NCI-H1048 (cell line): ENCODE results near the gene UBE2QL1.

ENCODE experiments used
- DNase-seq: peaks from one replicate; lab custom pipeline; 2025; lab: John Stamatoyannopoulos, UW

UBE2QL1 gene

GRCh38 chr5:6430418-6431028 is 18.1 kb upstream of the UBE2QL1 start:
- DNase-seq: no peak

DNA sequence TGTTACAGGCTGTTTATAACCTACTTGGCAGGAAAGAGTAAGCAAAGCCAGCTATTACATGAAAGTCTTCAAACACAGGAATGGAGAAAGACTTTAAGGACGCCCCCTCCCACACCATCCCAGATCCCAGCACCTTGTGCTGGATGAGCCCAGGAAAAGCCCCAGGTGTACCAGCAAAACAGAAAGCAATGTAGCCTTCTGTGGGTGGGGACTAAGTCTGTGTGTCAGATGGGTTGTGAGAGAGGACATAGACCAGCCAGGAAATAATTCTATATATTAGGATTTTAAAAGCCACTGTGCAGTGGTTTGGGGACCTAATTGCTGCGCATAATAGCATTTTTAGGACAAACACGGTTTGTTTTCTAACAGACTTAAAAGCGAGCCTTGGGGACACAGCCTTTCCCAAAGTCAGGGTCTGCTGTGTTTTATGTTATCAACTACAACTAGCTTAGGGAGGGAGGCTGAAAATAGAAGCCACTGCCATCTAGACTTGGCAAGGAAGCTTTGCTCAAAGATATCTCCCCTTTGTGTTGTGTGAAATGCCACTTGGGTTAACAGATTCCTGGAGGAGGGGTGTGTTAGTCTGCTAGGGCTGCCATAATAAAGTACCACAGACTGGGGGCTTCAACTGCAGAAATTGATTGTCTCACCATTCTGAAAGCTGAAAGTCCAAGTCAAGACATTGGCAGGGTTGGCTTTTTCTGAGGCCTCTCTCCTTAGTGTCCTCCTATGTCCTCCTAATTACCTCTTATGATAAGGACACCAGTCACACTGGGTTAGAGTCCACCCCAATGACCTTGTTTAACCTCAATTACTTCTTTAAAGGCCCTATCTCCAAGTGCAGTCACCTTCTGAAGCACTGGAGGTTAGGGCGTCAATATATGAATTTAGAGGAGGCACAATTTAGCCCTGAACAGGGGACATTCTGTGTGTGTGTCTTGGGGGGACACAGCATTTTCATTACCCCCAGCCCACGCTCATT is 17.2 kb upstream of the UBE2QL1 start:
- no peak for DNase-seq

DNA sequence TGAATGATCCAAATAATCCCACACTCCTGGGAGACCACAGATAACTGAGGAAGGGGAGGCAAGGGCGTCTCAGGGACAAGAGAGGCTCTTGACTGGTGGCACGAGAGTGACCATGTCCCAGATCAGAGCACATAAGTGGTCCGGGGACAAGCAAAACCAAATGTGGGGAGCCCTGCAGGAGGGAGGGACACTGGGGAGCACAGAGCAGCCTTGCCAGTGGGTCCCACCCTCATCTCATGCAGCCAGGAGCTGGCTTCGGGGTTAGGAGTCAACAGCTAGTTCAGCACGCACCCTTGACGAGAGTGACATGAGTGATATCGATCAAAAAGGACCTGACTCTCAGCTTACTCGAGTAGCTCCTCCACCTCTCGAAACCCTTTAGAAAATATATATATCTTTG is 16.5 kb upstream of the UBE2QL1 start:
- no peak for DNase-seq

- DNase-seq: no peak
Measured at GRCh38 chr5:6434731-6435130, 13.9 kb upstream of the UBE2QL1 start.

- DNase-seq: no peak
Measured at GRCh38 chr5:6435356-6435755, 13.3 kb upstream of the UBE2QL1 start.

DNA sequence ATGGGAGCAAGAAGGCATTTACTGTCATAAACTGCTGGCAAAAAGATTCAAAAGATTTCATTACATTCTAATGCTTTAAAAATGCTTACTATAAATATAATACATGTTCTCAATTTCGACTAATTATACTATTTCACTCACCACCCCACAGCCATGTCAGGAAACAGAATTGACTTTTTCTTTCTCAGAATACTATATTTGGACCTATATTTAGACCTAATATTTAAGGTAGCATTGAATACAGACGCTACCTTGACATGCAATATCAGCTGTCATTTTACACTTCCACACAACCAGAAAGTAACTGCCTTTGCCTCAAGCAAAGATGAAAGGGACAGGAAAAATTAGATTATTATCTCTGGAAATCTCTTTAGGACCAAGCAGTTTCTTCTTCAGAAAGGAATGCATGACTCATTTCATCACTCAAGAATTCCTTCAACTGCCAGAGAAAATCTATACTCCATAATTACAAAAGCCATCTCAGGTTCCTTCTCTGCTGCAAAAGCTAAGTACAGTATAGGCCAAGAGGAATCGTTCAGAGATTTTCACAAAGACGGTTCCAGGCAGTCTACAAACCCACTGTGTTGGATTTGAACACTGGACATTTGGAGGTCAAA is 11.8 kb upstream of the UBE2QL1 start:
- no peak for DNase-seq

DNA sequence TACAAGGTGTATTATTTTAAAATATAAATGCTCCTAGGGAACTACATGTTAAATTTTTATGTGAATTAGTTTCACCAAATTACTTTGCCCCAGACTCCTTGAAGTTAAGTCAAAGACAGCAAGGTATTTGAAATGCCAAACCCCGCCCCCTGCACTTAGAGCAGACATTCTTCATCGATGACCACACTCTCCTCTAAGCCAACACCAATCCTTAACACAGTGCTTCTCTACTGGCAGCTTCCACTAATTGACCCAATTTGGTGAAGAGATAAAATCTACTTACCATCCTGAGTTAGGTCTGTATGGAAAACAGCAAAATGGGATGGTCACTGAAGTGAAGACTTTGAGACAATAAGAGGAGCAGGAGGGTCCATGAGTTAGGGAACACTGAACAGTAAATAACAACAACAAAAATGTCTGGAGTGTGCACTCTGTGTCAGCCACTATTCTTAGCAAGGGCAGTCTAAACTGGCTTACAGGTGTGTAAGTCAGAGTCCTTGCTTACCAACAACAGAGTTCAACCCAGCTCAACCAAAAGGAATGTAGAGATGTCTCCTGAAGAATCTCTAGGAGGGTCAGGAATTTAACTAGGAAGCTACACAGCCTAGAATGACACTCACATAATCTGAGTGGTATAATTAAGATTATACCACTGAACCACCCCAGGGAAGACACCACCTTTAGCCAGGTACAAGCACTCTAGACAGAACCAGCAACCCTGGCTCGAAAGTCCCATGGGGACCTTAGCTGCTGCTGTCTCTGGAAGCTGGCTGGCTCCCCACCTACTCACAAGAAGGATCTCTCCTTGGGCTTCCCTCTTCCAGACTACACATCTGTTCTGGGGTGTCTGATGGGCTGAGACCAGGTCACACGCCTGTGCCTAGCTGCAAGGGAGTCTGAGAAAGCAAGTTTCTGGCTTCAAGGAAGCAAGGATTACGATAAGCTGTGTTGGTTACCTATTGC is 8.8 kb upstream of the UBE2QL1 start:
- no peak for DNase-seq

DNA sequence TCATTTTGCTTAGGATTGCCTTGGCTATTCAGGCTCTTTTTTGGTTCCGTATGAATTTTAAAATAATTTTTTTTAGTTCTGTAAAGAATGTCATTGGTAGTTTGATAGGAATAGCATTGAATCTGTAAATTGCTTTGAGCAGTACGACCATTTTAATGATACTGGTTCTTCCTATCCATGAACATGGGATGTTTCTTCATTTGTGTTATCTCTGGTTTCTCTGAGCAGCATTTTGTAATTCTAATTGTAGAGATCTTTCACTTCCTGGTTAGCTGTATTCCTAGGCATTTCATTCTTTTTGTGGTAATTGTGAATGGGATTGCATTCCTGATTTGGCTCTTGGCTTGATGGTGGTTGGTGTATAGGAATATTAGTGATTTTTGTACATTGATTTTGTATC is 6.3 kb upstream of the UBE2QL1 start:
- DNase-seq: no peak

- DNase-seq: no peak
Measured at GRCh38 chr5:6443326-6443725, 5.3 kb upstream of the UBE2QL1 start.

DNA sequence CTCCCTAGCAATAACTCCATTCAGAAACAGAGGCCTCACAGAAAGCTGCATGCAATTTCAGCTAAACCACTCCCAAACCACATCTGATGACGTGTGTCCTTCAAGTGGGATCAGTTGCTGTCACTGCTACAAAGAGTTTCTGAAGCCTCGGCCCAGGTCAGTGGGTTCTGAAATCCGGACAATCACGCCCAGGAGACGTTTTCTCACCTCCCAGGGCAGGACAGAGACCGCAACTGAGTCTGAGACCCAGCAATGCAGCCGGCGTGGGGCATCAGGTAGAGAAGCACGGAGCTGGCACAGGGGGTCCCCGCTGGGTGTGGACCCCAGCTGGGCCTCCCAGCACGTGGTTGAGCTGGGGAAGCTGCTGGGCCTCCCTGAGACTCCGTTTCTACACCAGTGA is 2.6 kb upstream of the UBE2QL1 start:
- no peak for DNase-seq

DNA sequence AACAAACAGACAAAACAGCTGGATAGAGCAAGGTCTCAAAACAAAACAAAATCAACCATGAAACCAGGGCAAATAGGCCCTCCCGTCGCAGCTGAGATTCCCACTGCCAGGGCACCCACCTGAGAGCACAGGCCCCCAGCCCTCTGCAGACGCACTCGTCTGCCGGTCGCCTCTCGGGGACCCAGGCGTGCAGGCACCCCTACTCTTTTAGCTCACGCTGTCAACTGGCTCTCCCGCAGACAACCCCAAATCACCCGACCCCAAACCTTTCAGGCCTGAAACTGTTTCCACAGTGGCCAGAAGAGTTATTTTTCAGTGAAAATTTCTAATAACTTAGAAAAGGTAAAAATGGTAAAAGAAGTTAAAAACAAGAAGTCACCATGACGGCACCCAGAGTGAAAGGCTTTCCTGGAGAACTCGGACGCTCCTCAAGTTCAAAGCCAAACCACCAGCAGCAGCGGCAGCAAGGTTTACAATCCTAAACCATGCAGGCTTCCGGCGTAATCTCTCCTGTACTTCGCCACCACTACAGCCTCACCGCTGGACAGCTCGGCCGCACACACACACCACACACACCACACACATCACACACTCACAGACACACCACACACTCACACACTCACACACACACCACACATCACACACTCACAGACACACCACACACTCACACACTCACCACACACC is 1.9 kb upstream of the UBE2QL1 start:
- no peak for DNase-seq

DNA sequence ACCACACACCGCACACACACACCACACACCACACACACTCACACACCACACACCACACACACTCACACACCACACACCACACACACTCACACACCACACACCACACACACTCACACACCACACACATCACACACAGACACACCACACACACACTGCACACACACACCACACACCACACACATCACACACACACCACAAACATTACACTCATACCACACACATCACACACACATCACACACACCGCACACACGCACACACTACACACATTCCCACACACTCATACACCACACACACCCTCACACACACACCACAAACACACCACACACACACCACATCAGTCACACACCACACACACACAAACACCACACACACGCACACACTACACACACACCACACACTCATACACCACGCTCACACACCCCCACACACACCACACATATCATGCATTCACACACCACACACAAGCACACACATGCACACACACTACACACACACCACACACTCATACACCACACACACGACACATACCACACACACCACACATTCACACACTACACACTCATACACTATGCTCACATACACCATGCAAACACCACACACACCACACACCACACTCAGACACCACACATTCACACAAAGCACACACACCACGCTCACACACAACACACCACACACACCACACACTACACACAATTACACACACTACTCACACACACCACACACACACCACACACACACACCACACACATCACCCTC is 1.1 kb upstream of the UBE2QL1 start:
- DNase-seq: no peak

DNA sequence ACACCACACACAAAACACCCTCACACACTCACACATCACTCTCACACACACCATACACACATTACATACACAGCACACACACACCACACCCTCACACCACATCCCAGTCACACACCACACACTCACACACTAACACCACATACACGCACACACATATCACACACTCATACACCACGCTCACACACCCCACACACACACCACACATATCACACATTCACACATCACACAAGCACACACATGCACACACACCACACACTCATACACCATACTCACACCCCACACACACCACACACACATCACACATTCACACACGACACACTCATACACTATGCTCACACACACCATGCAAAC is 543 bp upstream of the UBE2QL1 start:
- DNase-seq: no peak

DNA sequence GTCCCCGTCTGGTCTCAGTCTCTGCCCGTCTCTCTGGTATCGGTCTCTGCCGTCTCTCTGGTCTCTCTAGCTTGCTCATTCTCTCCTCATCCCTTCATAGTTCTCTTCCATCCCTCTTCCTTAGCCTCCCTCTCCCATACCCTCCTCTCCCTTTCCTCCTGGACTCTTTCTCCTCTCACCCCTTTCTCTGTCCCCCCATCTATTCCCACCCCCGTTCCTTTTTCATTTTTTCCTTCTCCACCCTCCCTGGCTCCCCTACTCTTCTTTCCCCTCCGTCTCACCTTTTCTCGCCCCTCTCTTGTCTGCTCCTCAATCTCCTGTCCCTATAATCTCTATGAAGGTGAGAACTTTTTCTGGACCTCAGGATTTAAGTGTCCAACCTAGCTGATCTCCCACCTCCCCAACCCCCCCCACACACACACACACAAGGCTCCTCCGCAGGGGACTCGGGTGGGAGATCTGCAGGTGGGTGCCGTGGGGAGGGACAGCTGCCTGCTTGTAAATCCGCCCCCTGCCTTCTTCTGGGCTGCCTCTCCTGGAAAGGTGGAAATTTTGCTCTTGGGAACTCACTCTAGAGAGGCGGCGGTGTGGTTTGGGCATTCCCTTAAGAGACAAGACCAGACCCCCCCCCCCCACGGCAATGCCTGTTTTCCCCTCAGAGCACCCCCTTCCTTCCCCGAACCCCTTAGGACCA is 953 bp downstream of the UBE2QL1 start:
- DNase-seq: no peak

GRCh38 chr5:6450319-6450833 is 1.7 kb downstream of the UBE2QL1 start:
- no peak for DNase-seq

DNA sequence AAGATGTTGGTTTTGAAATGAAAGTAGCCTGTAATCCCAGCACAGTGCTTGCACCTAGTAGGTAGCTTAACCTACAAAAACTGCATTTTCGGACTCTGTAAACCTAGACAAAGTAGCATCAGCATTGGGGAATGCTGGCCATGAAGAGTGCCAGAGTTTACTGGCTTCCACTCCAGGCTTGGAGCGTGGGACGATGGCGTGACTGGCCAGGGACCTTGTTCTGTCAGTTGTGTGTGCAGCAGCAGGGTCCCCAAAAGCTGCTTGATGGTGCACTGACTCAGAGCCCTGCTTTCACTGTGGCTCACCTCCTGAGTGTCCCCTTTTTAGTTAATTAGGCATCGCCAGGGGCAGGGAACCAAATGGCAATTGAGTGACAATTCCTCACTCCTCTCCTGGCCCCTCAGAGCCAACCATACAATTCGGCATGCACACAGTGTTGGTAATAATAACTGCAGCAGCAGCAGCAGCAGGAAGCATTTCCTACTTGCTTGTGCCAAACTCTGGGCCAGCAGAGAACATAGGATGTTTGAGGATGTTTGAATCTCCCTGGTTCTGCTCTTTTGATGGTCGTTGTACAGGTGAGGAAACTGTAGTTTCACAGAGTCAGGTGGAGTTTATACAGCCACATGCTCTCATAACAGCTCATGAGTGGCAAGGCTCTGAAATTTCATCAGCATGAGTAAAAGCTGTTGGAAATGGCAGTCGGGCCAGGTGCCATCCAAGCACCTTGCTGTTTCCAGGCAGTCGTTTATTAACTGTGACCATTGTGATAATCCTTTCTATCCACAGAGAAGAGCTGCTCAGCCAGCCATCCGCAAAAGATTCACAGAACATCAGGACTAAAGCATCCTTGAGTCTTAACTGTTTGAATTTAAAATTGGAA is 4.2 kb downstream of the UBE2QL1 start:
- no peak for DNase-seq

- DNase-seq: no peak
Measured at GRCh38 chr5:6453937-6454560, 5.4 kb downstream of the UBE2QL1 start.

DNA sequence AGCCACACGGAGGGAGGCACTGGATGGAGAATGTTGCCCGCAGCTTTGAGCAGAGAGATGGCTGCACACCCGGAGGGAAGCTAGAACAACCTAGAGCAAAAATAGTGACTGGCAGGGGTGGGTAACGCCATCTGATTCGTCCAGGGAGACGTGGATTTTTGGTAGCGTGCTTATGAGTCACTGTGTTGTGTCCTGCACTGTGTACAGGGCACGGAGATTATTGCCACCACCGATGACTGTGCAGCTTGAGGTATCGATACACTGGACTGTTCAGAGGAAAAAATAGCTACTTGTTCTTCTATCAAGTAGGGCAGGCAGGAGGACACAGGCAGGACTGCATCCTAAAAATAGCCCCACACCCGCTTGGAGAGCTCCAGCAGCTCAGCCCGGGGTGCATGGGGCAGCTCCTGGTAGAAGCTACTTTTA is 6.0 kb downstream of the UBE2QL1 start:
- no peak for DNase-seq
